Left lung (tissue), 10 donors: ENCODE measurements around the gene ECD. TPM values are rescaled to one million over a fixed set of nuclear protein-coding genes. Genes with fewer than 3 reads are reported as not detected.
"Not testable (repeated sequence)": the region's sequence is repeated elsewhere in the genome, so short reads cannot be mapped to it uniquely, and the experiment has no call there.

Experiments
- ATAC-seq: fragments of 200-7000 bp; cut with Tn5 transposase; one replicate; pipeline ENCODE4 v1.9.1; 2020; ENCODE audit warnings: moderate library complexity
- DNase-seq, 4 donors: peaks; one replicate each; pipeline ENCODE4 v3.0.0-alpha.2; 2013 to 2020
- H3K27ac ChIP-seq, 2 donors: fragments of 200-600 bp; sonication (generic) in 1 of 2; one replicate each; pipeline versions ENCODE4 v1.5.0 to v1.8.0; 2020 to 2021
- H3K27me3 ChIP-seq, 2 donors: fragments of 200-600 bp; sonication (generic) in 1 of 2; one replicate each; pipeline versions ENCODE4 v1.5.0 to v1.8.0; 2020 to 2021
- H3K36me3 ChIP-seq, 2 donors: fragments of 200-600 bp; sonication (generic) in 1 of 2; one replicate each; pipeline versions ENCODE4 v1.5.0 to v1.8.0; 2020 to 2021
- H3K4me1 ChIP-seq, 2 donors: fragments of 200-600 bp; one replicate each; pipeline ENCODE4 v1.8.0; 2021
- H3K4me3 ChIP-seq, 2 donors: fragments of 200-600 bp; sonication (generic) in 1 of 2; one replicate each; pipeline versions ENCODE4 v1.5.0 to v1.8.0; 2020 to 2021; ENCODE audit warnings: mild to moderate bottlenecking in 1 of 2
- H3K9me3 ChIP-seq, 2 donors: fragments of 200-600 bp; sonication (generic) in 1 of 2; one replicate each; pipeline versions ENCODE4 v1.5.0 to v1.8.0; 2020 to 2021
- CTCF ChIP-seq, 2 donors: fragments of 200-600 bp; sonication (generic) in 1 of 2; IDR thresholded peaks; one replicate each; pipeline versions ENCODE4 v1.5.0 to v1.8.0; 2021; ENCODE audit warnings: antibody characterized with exemption in 2 of 2
- intact Hi-C, 2 donors: fragments of 100-400 bp; cut with DNase I; formaldehyde crosslinking; loops; one replicate each; pipeline versions ENCODE4 v1.11.2 to v1.14.2; 2022
- polyA plus RNA-seq, 6 donors: library from polyadenylated mRNA; unstranded; fragments of 120-200 nt; gene quantifications; one replicate each; pipeline ENCODE4 v1.2.1, GENCODE V29; 2013; ENCODE audit not compliant: insufficient read length in 6 of 6
- total RNA-seq, 2 donors: library from RNA; stranded (reverse); fragmentation: NEBNext Ultra II Directional; extraction: Animal tissue kit (Norgen Biotek cat#: 25700); gene quantifications; one replicate each; pipeline ENCODE4 v1.2.1, GENCODE V29; 2021
- donor health status: DM: no; HTN: yes; CAD: no.
- donor health status: DM: no; HTN: no; CAD: no.

The ECD gene
- total and polyA plus RNA-seq, 8 donors, result 22.6 to 42.7 (median 36.4) TPM

- H3K9me3 ChIP-seq, result no peaks in the 10 kb centered on the region
- intact Hi-C loops, result no loop called here
Observed at GRCh38 chr10:73119457-73119856, 48.4 kb downstream of the ECD start.

GRCh38 chr10:73117976-73118743 lies 49.6 kb downstream of the ECD start:
- peaks cover 0 to 13% of the 10 kb centered on the region in 2 donors for H3K4me1 ChIP-seq
- DNase-seq (no peak), ATAC-seq (peak; percentile 81)
- no peaks in the 10 kb centered on the region for H3K27me3 ChIP-seq
- intact Hi-C loops, result no loop called here
- H3K27ac ChIP-seq, result peak overlapping the region in 1 of 2 donors; percentile 5
- peaks cover 0 to 32% of the 10 kb centered on the region in 2 donors for H3K36me3 ChIP-seq
- H3K9me3 ChIP-seq, result no peaks in the 10 kb centered on the region
- no peak overlapping the region for H3K4me3 ChIP-seq
- TF ChIP-seq CTCF (IDR thresholded peaks at IDR 0.05), result no peak

More at GRCh38 chr10:73119457-73119856, 48.4 kb downstream of the ECD start:
- DNase-seq (no peak), ATAC-seq (no peak)
- Histone ChIP-seq H3K36me3 (peaks cover 0 to 45% of the 10 kb centered on the region in 2 donors), H3K27ac (no peak overlapping the region), H3K4me3 (no peak overlapping the region), H3K4me1 (peaks cover 0 to 13% of the 10 kb centered on the region in 2 donors), H3K27me3 (no peaks in the 10 kb centered on the region)
- TF ChIP-seq CTCF (IDR thresholded peaks at IDR 0.05), result no peak

GRCh38 chr10:73116017-73116416 lies 51.8 kb downstream of the ECD start:
- intact Hi-C loops, result no loop called here
- peaks cover 0 to 20% of the 10 kb centered on the region in 2 donors for H3K4me1 ChIP-seq
- no peak for TF ChIP-seq CTCF (IDR thresholded peaks at IDR 0.05)
- ATAC-seq (no peak), DNase-seq (no peak)
- no peak overlapping the region for H3K4me3 ChIP-seq
- H3K27ac ChIP-seq, result no peak overlapping the region
- H3K9me3 ChIP-seq, result no peaks in the 10 kb centered on the region
- no peaks in the 10 kb centered on the region for H3K27me3 ChIP-seq
- H3K36me3 ChIP-seq, result peaks cover 0 to 17% of the 10 kb centered on the region in 2 donors

- H3K27ac ChIP-seq, result no peak overlapping the region
- H3K4me1 ChIP-seq, result peaks cover 0 to 24% of the 10 kb centered on the region in 2 donors
- ATAC-seq (no peak), DNase-seq (no peak)
- H3K9me3 ChIP-seq, result no peaks in the 10 kb centered on the region
- no peaks in the 10 kb centered on the region for H3K27me3 ChIP-seq
- TF ChIP-seq CTCF (IDR thresholded peaks at IDR 0.05), result no peak
- peaks cover 0 to 11% of the 10 kb centered on the region in 2 donors for H3K36me3 ChIP-seq
- intact Hi-C loops, result no loop called here
- no peak overlapping the region for H3K4me3 ChIP-seq
Observed at GRCh38 chr10:73113551-73113950, 54.3 kb downstream of the ECD start.

- H3K4me3 ChIP-seq, ATAC-seq, H3K27me3 ChIP-seq, intact Hi-C loops, H3K9me3 ChIP-seq, DNase-seq: not testable (repeated sequence)
- Histone ChIP-seq H3K4me1 (peaks cover 0 to 12% of the 10 kb centered on the region in 2 donors), H3K36me3 (peaks cover 0 to 11% of the 10 kb centered on the region in 2 donors), H3K27ac (peak overlapping the region in 1 of 2 donors; percentile 18)
Observed at GRCh38 chr10:73112032-73112431, 55.8 kb downstream of the ECD start.
